Measurements from ENCODE around the gene SRPK1.
"Not testable (repeated sequence)": the region's sequence is repeated elsewhere in the genome, so short reads cannot be mapped to it uniquely, and the experiment has no call there.

The SRPK1 gene

GRCh38 chr6:35920793-35921732 lies at the start of gene SRPK1:
Gene SRPK1 (minus strand): TSS chr6:35921098. CDS start chr6:35921056, 42 bp downstream.
- peak; percentile 68 for DNase-seq

GRCh38 chr6:35970181-35970580 lies 49.3 kb upstream of the SRPK1 start:
- DNase-seq = no peak

GRCh38 chr6:35969646-35970045 lies 48.7 kb upstream of the SRPK1 start:
- no peak for DNase-seq

GRCh38 chr6:35968821-35969220 lies 47.9 kb upstream of the SRPK1 start:
- no peak for DNase-seq

- no peak for DNase-seq
These were observed 46.3 kb upstream of the SRPK1 start for GRCh38 chr6:35967076-35967774.

- no peak for DNase-seq
These were observed 42.1 kb upstream of the SRPK1 start for GRCh38 chr6:35962779-35963560.

GRCh38 chr6:35960187-35960586 lies 39.3 kb upstream of the SRPK1 start:
- no peak for DNase-seq

- DNase-seq = no peak
These were observed 35.1 kb upstream of the SRPK1 start for GRCh38 chr6:35955970-35956369.

- no peak for DNase-seq
These were observed 34.6 kb upstream of the SRPK1 start for GRCh38 chr6:35955521-35955920.

GRCh38 chr6:35955071-35955470 lies 34.2 kb upstream of the SRPK1 start:
- DNase-seq = no peak

- no peak for DNase-seq
These were observed 33.4 kb upstream of the SRPK1 start for GRCh38 chr6:35954333-35954732.

GRCh38 chr6:35948725-35949124 lies 27.8 kb upstream of the SRPK1 start:
- DNase-seq = no peak

- DNase-seq = no peak
These were observed 24.7 kb upstream of the SRPK1 start for GRCh38 chr6:35945650-35946025.

- no peak for DNase-seq
These were observed 22.5 kb upstream of the SRPK1 start for GRCh38 chr6:35943390-35943789.

- no peak for DNase-seq
These were observed 21.5 kb upstream of the SRPK1 start for GRCh38 chr6:35942355-35942754.

GRCh38 chr6:35941170-35941569 lies 20.3 kb upstream of the SRPK1 start:
- DNase-seq = not testable (repeated sequence)

GRCh38 chr6:35940014-35940413 lies 19.1 kb upstream of the SRPK1 start:
- DNase-seq = not testable (repeated sequence)

GRCh38 chr6:35939259-35939658 lies 18.4 kb upstream of the SRPK1 start:
- not testable (repeated sequence) for DNase-seq

GRCh38 chr6:35936681-35937359 lies 15.9 kb upstream of the SRPK1 start:
- no peak for DNase-seq

GRCh38 chr6:35935469-35935868 lies 14.6 kb upstream of the SRPK1 start:
- no peak for DNase-seq

GRCh38 chr6:35933844-35934243 lies 12.9 kb upstream of the SRPK1 start:
- no peak for DNase-seq

- not testable (repeated sequence) for DNase-seq
These were observed 11.0 kb upstream of the SRPK1 start for GRCh38 chr6:35931873-35932272.

- DNase-seq = no peak
These were observed 10.2 kb upstream of the SRPK1 start for GRCh38 chr6:35931120-35931561.
